Heart left ventricle (tissue), 13 donors: ENCODE results near the gene ACAP1.

Source experiments
- CTCF ChIP-seq, 12 donors: fragments of 200-600 bp; sonication (generic) in 4 of 12; IDR thresholded peaks; one replicate each; pipeline versions ENCODE4 v1.5.0 to v1.8.0; 2018 to 2022; ENCODE audit warnings: antibody characterized with exemption in 12 of 12, mild to moderate bottlenecking in 5 of 12
- POLR2A ChIP-seq, 2 donors: fragments of 450-650 bp; IDR thresholded peaks; one replicate each; pipeline ENCODE4 v1.6.1; 2017; ENCODE audit warnings: antibody characterized with exemption in 2 of 2, mild to moderate bottlenecking in 2 of 2, moderate library complexity in 2 of 2
- donor health status: ischemic (EF 13 %, LVEDD 7.1; RV severe dilation, severe dysfunction).
- donor health status: DM: no; HTN: yes; CAD: no.
- donor health status: DM: no; HTN: no; CAD: no.
- donor health status: ischemic (EF 25% LVEDD 6.9; RV normal size, moderate dysfunction).
- donor health status: ischemic (EF 25% LVEDD 5.7; RV mildly dilated, moderate dysfunction).
- donor health status: ischemic (EF 35%, LVEDD 5.7; RV mildly dilated, moderate dysfunction).
- donor health status: nonischemic (EF 11% LVEDD 7.7; RV severe dilation, severe dysfunction).
- donor health status: DM: yes; HTN: yes; CAD: no.
- donor health status: PGD.
- donor health status: ischemic (EF 29% LVEDD 5.4; RV normal size, mild dysfunction).
- donor health status: nonischemic (EF 23%, LVEDD 6.1; RV moderate dilation, normal function).

GRCh38 chr17:7323731-7324437 lies 12.4 kb upstream of the ACAP1 start:
- TF ChIP-seq CTCF (IDR thresholded peaks at IDR 0.05) (peak; percentile 54 to 80 (median 72)), POLR2A (IDR thresholded peaks at IDR 0.05) (no peak)
